Kidney (tissue), 14 donors: ENCODE data around the gene ABCA4. TPM values are rescaled to one million over a fixed set of nuclear protein-coding genes. Genes with fewer than 3 reads are reported as not detected.

Experiments
- DNase-seq, 5 donors: peaks; one replicate each; pipeline ENCODE4 v3.0.0-alpha.2; 2013 to 2020
- FAIRE-seq: peaks from 2 replicates; lab custom pipeline; 2012; peaks lifted over from hg19 to GRCh38; lab: Jason Lieb, UNC
- H3K27ac ChIP-seq, 2 donors: one replicate each; pipeline ENCODE4 v1.7.0; 2013; ENCODE audit warnings: low read depth in 2 of 2, low read length in 2 of 2, inconsistent platforms in 1 of 2
- H3K27me3 ChIP-seq: one replicate; pipeline ENCODE4 v1.7.1; 2013; ENCODE audit warnings: low read length, inconsistent platforms; ENCODE audit not compliant: control insufficient read depth, insufficient read depth
- H3K36me3 ChIP-seq, 3 donors: one replicate each; pipeline versions ENCODE4 v1.7.0 to v1.7.1; 2013; ENCODE audit warnings: low read length in 3 of 3, control low read depth in 1 of 3, inconsistent platforms in 1 of 3; ENCODE audit not compliant: insufficient read depth in 3 of 3, control insufficient read depth in 2 of 3
- H3K4me1 ChIP-seq, 3 donors: one replicate each; pipeline versions ENCODE4 v1.7.0 to v1.7.1; 2013; ENCODE audit warnings: low read length in 3 of 3, inconsistent platforms in 1 of 3, low read depth in 1 of 3; ENCODE audit not compliant: control insufficient read depth in 2 of 3, insufficient read depth in 2 of 3
- H3K4me3 ChIP-seq, 3 donors: one replicate each; pipeline versions ENCODE4 v1.7.0 to v1.8.1; 2013; ENCODE audit warnings: low read length in 3 of 3, control low read depth in 1 of 3, inconsistent platforms in 1 of 3
- H3K9ac ChIP-seq, 3 donors: one replicate each; pipeline versions ENCODE4 v1.7.0 to v1.7.1; 2013; ENCODE audit warnings: low read length in 3 of 3, control low read depth in 1 of 3, inconsistent platforms in 1 of 3
- H3K9me3 ChIP-seq, 3 donors: one replicate each; pipeline versions ENCODE4 v1.7.0 to v1.7.1; 2013; ENCODE audit warnings: low read length in 3 of 3, control low read depth in 1 of 3, inconsistent platforms in 1 of 3; ENCODE audit not compliant: control insufficient read depth in 2 of 3, insufficient read depth in 1 of 3
- intact Hi-C: fragments of 100-400 bp; cut with DNase I; formaldehyde crosslinking; loops from one replicate; pipeline ENCODE4 v1.11.1; 2022
- polyA plus RNA-seq: library from polyadenylated mRNA; stranded (reverse); fragments of 350-450 nt; fragmentation: Illumina TruSeq; extraction: RNeasy Lipid Tissue Mini Kit (QIAGEN cat#74804); gene quantifications from one replicate; pipeline ENCODE4 v1.2.3, GENCODE V29; 2014; ENCODE audit warnings: low read depth, low replicate concordance; ENCODE audit not compliant: insufficient read depth
- total RNA-seq: library from RNA; stranded (reverse); fragmentation: NEBNext Ultra II Directional; extraction: Animal tissue kit (Norgen Biotek cat#: 25700); gene quantifications from one replicate; pipeline ENCODE4 v1.2.1, GENCODE V29; 2021
- TF ChIP-seq, protein P1 (sequence below): IDR thresholded peaks from 3 replicates; pipeline ENCODE4 v1.5.1; 2012; ENCODE audit warnings: mild to moderate bottlenecking, moderate library complexity, borderline replicate concordance; ENCODE audit not compliant: insufficient read depth; ENCODE audit errors: extremely low read depth
- donor health status: control.
- donor health status: control.
- donor health status: control.
- donor health status: control.
- donor health status: control.
- donor health status: DM: yes; HTN: yes; CAD: no.
- donor health status: Normal renal cell carcinoma (clear cell type).

The ABCA4 gene
- total and polyA plus RNA-seq, 2 donors from 2014 or later: 1.5 to 2.1 TPM

DNA sequence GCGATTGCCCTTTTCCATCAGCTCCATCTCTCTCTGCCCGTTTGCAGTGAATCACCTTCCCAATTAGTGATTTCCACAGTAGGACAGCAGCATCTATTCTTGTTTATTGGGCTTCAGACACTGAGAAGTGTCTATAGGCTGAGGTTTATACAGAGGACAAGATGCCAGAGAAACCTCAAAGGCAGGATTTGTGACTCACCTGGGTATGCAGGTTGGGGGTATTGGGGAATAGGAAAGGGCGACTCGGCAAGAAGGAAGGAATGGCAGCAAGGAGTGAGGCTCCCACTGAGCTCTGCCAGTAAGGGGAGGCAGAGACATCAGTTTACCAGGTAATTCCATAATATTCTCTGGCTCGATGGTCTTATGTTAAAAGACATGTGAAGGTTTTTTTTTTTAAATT, 25.3 kb upstream of the ABCA4 start:
- no peak for FAIRE-seq

DNA sequence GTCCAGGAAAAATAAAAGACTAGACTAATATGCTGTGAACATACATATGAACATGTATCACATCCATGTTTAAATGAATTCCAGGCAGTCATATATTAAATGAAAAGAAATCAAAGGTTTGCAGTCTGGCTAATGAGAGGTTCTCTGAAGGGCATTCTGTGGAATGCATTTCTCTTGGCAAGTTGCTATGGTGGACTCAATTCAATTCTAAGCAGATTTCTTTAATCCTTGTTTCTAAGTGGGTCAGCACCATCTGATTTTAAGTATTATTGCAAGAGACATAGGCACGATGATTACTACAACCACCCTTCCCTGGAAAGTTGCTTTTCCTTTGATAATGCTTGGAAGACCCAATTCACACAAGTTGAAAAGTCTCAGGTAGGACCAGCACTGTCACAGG, 23.9 kb upstream of the ABCA4 start:
- Histone ChIP-seq H3K4me3 (no peak overlapping the region), H3K9ac (no peak overlapping the region), H3K4me1 (no peaks in the 10 kb centered on the region), H3K9me3 (no peaks in the 10 kb centered on the region), H3K27ac (no peak overlapping the region), H3K36me3 (no peaks in the 10 kb centered on the region), H3K27me3 (no peaks in the 10 kb centered on the region)
- DNase-seq (no peak), FAIRE-seq (no peak)
- TF ChIP-seq, protein P1, sequence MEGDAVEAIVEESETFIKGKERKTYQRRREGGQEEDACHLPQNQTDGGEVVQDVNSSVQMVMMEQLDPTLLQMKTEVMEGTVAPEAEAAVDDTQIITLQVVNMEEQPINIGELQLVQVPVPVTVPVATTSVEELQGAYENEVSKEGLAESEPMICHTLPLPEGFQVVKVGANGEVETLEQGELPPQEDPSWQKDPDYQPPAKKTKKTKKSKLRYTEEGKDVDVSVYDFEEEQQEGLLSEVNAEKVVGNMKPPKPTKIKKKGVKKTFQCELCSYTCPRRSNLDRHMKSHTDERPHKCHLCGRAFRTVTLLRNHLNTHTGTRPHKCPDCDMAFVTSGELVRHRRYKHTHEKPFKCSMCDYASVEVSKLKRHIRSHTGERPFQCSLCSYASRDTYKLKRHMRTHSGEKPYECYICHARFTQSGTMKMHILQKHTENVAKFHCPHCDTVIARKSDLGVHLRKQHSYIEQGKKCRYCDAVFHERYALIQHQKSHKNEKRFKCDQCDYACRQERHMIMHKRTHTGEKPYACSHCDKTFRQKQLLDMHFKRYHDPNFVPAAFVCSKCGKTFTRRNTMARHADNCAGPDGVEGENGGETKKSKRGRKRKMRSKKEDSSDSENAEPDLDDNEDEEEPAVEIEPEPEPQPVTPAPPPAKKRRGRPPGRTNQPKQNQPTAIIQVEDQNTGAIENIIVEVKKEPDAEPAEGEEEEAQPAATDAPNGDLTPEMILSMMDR: no peak
- intact Hi-C loops: no loop called here

More for the DNA sequence above, 25.3 kb upstream of the ABCA4 start:
- no peak for DNase-seq
- Histone ChIP-seq H3K4me1 (no peaks in the 10 kb centered on the region), H3K4me3 (no peak overlapping the region), H3K27me3 (no peaks in the 10 kb centered on the region), H3K9ac (no peak overlapping the region), H3K36me3 (no peaks in the 10 kb centered on the region), H3K27ac (no peak overlapping the region), H3K9me3 (no peaks in the 10 kb centered on the region)
- TF ChIP-seq, protein P1: no peak
- intact Hi-C loops: no loop called here

DNA sequence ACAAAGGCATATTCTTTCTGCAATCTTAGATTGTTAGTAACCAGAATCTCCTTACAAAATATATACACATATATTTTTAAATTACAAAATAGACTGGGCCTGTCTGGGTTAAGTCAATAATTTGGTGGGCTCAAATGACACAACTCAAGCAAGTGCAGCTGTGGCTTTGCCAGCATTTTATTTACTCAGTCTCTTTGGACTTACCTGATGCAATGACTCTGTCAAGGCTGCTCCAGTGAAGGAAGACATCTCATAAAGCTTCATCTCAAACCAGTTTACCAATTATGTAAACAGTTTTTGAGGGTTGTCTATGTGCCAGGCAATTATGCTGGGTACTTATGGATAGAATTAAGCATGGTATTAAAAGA, 22.8 kb upstream of the ABCA4 start:
- no peaks in the 10 kb centered on the region for H3K36me3 ChIP-seq
- H3K9ac ChIP-seq: no peak overlapping the region
- H3K4me1 ChIP-seq: no peaks in the 10 kb centered on the region
- TF ChIP-seq, protein P1: no peak
- no peak overlapping the region for H3K27ac ChIP-seq
- FAIRE-seq: no peak
- intact Hi-C loops: no loop called here
- no peaks in the 10 kb centered on the region for H3K27me3 ChIP-seq
- H3K4me3 ChIP-seq: no peak overlapping the region
- no peaks in the 10 kb centered on the region for H3K9me3 ChIP-seq
- no peak for DNase-seq

DNA sequence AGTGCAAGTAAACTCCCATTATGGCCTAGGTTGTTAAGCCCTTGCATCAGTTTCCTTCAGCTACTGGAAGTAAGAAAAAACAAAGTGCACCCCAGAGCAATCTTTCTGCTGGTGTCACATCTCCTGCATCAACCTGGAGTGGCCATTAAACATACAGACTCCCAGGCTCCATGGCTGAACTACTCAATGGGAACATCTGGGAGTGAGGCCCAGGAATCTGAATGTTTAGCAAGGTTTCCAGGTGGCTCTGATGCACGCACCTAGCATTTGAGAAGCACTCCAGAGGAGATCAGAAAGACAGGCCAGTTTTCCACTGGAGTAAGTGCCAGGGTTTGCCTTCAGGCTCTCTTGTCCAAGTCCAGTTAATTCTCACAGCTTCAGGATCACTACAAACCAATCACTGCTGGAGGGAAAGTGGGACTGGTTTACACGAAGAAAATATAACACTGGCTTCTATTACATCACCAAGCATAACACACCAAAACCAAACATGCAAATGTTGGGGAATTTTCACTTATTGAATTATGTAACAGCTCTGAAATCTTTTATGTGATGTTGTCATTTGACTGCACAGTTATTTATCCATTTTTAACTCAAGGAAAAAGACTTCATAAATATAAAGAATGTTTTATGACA, 22.3 kb upstream of the ABCA4 start:
- TF ChIP-seq, protein P1: no peak

More for the DNA sequence above, 22.3 kb upstream of the ABCA4 start:
- Histone ChIP-seq H3K4me3 (no peak overlapping the region), H3K4me1 (no peaks in the 10 kb centered on the region), H3K9ac (no peak overlapping the region), H3K27me3 (no peaks in the 10 kb centered on the region), H3K27ac (no peak overlapping the region), H3K9me3 (no peaks in the 10 kb centered on the region), H3K36me3 (no peaks in the 10 kb centered on the region)
- intact Hi-C loops: no loop called here
- no peak for DNase-seq
- FAIRE-seq: peak; percentile 38
